HepG2 (cell line): ENCODE measurements around the gene RPL6. TPM values are rescaled to one million over a fixed set of nuclear protein-coding genes. Genes with fewer than 3 reads are reported as not detected.
A peak's percentile ranks its signal among the peaks of the same experiment; 100 is the strongest.

ENCODE experiments used
- CHD4 ChIP-seq: fragments of 200-600 bp; sonication (generic); IDR thresholded peaks from 2 replicates; pipeline ENCODE4 v1.7.0; 2017; ENCODE audit warnings: mild to moderate bottlenecking, low read length, borderline replicate concordance
- EZH2 ChIP-seq: conservative IDR thresholded peaks from 2 replicates; pipeline ENCODE4 v1.6.1; 2012; ENCODE audit warnings: mild to moderate bottlenecking, low read depth, low read length, moderate library complexity
- HMGA1 ChIP-seq: sonication (generic); formaldehyde crosslinking; conservative IDR thresholded peaks from 2 replicates; pipeline ENCODE4 v1.4.0; 2020; ENCODE audit warnings: missing genetic modification reagents
- MIER3 ChIP-seq: IDR thresholded peaks from 2 replicates; pipeline ENCODE4 v1.6.1; 2016; ENCODE audit warnings: missing compliant biosample characterization, borderline replicate concordance
- PAWR ChIP-seq: sonication (generic); formaldehyde crosslinking; IDR thresholded peaks from 2 replicates; pipeline ENCODE4 v1.4.0; 2020; ENCODE audit warnings: missing genetic modification reagents, mild to moderate bottlenecking, borderline replicate concordance
- RARA ChIP-seq: IDR thresholded peaks from 2 replicates; pipeline ENCODE4 v1.6.1; 2016; ENCODE audit warnings: missing genetic modification reagents, missing compliant biosample characterization
- SIX1 ChIP-seq: sonication (generic); formaldehyde crosslinking; IDR thresholded peaks from 2 replicates; pipeline ENCODE4 v1.4.0; 2020; ENCODE audit warnings: missing genetic modification reagents, borderline replicate concordance
- SNRNP70 ChIP-seq: fragments of 200-400 bp; formaldehyde crosslinking; IDR thresholded peaks from 2 replicates; pipeline ENCODE4 v1.6.1; 2017; ENCODE audit warnings: mild to moderate bottlenecking, low read depth, low read length, moderate library complexity
- YY1 ChIP-seq: IDR thresholded peaks from 2 replicates; pipeline ENCODE4 v1.6.1; 2011; ENCODE audit warnings: low read length, low read depth, moderate library complexity, mild to moderate bottlenecking; ENCODE audit not compliant: insufficient read depth, insufficient replicate concordance
- ZFP1 ChIP-seq: IDR thresholded peaks from 2 replicates; pipeline ENCODE4 v1.6.1; 2016
- ZNF101 ChIP-seq: sonication (generic); formaldehyde crosslinking; IDR thresholded peaks from 2 replicates; pipeline ENCODE4 v1.4.0; 2020; ENCODE audit warnings: mild to moderate bottlenecking, low read depth, missing genetic modification reagents, borderline replicate concordance
- ZNF431 ChIP-seq: sonication (generic); formaldehyde crosslinking; IDR thresholded peaks from 2 replicates; pipeline ENCODE4 v1.9.0; 2022; ENCODE audit warnings: missing genetic modification reagents, low read depth, mild to moderate bottlenecking, borderline replicate concordance
- ZSCAN21 ChIP-seq: sonication (generic); formaldehyde crosslinking; IDR thresholded peaks from 2 replicates; pipeline ENCODE4 v1.8.0; 2022; ENCODE audit warnings: mild to moderate bottlenecking, missing genetic modification reagents, moderate library complexity, borderline replicate concordance
- polyA plus RNA-seq, 8 experiments: library from polyadenylated mRNA; depleted of rRNA in 3 of 8; stranded (reverse) in 7 of 8; unstranded in 1 of 8; fragments of >200 nt; fragmentation: Illumina TruSeq in 4 of 8; extraction: Trizol in 4 of 8; gene quantifications; 2 replicates each; pipeline versions ENCODE4 v1.2.1 to v1.2.3, GENCODE V29; 2011 to 2016; ENCODE audit warnings: low read depth in 4 of 8, missing spikeins in 1 of 8, mixed read lengths in 1 of 8; ENCODE audit not compliant: insufficient read depth in 1 of 8
- total RNA-seq, 5 experiments: library from RNA; depleted of rRNA; stranded (reverse); fragments of >200 nt; fragmentation: Illumina TruSeq; extraction: Trizol; gene quantifications; 2 replicates each; pipeline ENCODE4 v1.2.3, GENCODE V29; 2016; ENCODE audit warnings: low read depth in 1 of 5
- TF ChIP-seq, protein P1 (sequence below): sonication (generic); formaldehyde crosslinking; IDR thresholded peaks from 2 replicates; pipeline ENCODE4 v1.5.0; 2020; ENCODE audit warnings: missing genetic modification reagents, mild to moderate bottlenecking, borderline replicate concordance
- TF ChIP-seq, protein P2 (sequence below): sonication (generic); formaldehyde crosslinking; conservative IDR thresholded peaks from 2 replicates; pipeline ENCODE4 v1.8.1; 2023; ENCODE audit warnings: missing genetic modification reagents
- TF ChIP-seq, protein P3 (sequence below): sonication (generic); formaldehyde crosslinking; IDR thresholded peaks from 2 replicates; pipeline ENCODE4 v1.4.0; 2020; ENCODE audit warnings: mild to moderate bottlenecking, missing genetic modification reagents
- TF ChIP-seq, protein P4 (sequence below): sonication (generic); formaldehyde crosslinking; IDR thresholded peaks from 2 replicates; pipeline ENCODE4 v1.4.0; 2020; ENCODE audit warnings: mild to moderate bottlenecking, low read depth, missing genetic modification reagents
- TF ChIP-seq, protein P5 (sequence below): sonication (generic); formaldehyde crosslinking; IDR thresholded peaks from 2 replicates; pipeline ENCODE4 v1.8.0; 2023; ENCODE audit warnings: mild to moderate bottlenecking, missing genetic modification reagents

The RPL6 gene
- total and polyA plus RNA-seq, 2 of the 13 experiments (the other 11 are each of a cell fraction or from before 2014, with no cell fraction given) = 1,551 to 1,719 TPM

DNA sequence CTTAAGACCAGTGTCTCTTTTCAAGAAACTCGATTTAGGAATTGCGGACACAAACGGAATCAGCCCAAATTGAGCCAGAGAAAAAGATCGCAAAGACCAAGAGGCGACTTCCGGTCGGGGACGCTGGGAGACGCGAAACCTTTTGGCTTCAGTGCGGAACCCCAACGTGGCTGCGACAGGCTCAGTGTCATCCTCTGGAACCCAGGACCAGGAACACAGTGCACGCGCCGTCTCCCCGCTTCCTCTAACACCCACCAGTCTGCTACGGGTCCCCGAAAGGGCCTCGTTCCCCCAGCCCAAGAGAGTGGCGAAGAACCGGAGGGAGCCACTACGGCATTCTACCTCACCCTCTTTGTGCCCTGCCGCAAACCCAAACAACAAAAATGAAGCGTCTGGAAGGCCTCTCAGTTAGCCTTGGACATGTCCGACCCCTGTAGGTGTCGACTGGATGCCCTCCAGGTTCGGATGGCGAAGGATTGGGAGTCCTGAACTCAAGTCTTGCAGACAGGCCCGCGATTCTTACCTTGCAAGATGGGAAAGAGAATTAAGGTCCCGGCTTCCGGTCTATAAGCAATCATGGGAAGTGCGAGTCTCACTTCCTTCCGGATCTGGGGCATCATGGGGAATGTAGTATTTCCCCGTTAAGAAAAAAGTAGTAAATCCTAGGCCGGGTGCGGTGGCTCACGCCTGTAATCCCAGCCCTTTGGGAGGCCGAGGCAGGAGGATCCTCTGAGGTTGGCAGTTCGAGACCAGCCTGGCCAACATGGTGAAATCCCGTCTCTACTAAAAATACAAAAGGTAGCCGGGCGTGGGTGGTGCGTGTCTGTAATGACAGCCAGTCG lies at the start of gene RPL6 (continued):
- TF ChIP-seq, protein P1, sequence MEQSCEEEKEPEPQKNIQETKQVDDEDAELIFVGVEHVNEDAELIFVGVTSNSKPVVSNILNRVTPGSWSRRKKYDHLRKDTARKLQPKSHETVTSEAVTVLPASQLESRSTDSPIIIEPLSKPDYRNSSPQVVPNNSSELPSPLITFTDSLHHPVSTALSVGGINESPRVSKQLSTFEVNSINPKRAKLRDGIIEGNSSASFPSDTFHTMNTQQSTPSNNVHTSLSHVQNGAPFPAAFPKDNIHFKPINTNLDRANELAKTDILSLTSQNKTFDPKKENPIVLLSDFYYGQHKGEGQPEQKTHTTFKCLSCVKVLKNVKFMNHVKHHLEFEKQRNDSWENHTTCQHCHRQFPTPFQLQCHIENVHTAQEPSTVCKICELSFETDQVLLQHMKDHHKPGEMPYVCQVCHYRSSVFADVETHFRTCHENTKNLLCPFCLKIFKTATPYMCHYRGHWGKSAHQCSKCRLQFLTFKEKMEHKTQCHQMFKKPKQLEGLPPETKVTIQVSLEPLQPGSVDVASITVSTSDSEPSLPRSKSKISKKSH (CRISPR knock-in tag) = peak; percentile 82
- TF ChIP-seq MIER3 (CRISPR knock-in tag) = peak; percentile 40; the same call in 1 of the 2 replicates
- no peak for TF ChIP-seq EZH2
- 0 out of 2 replicates have a peak, but pooled peaks have one; percentile 19 for TF ChIP-seq ZNF101
- peak; percentile 81; the same call in 1 of the 2 replicates for TF ChIP-seq ZNF431 (CRISPR knock-in tag)
- TF ChIP-seq ZSCAN21 (CRISPR knock-in tag) = no peak
- no peak for TF ChIP-seq HMGA1
- peak; percentile 71 for TF ChIP-seq YY1
- TF ChIP-seq CHD4 = peak; percentile 77; the same call in 1 of the 2 replicates
- TF ChIP-seq, protein P2, sequence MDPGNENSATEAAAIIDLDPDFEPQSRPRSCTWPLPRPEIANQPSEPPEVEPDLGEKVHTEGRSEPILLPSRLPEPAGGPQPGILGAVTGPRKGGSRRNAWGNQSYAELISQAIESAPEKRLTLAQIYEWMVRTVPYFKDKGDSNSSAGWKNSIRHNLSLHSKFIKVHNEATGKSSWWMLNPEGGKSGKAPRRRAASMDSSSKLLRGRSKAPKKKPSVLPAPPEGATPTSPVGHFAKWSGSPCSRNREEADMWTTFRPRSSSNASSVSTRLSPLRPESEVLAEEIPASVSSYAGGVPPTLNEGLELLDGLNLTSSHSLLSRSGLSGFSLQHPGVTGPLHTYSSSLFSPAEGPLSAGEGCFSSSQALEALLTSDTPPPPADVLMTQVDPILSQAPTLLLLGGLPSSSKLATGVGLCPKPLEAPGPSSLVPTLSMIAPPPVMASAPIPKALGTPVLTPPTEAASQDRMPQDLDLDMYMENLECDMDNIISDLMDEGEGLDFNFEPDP (CRISPR knock-in tag) = no peak
- TF ChIP-seq RARA (CRISPR knock-in tag) = no peak
- TF ChIP-seq SNRNP70 = no peak
- TF ChIP-seq, protein P3, sequence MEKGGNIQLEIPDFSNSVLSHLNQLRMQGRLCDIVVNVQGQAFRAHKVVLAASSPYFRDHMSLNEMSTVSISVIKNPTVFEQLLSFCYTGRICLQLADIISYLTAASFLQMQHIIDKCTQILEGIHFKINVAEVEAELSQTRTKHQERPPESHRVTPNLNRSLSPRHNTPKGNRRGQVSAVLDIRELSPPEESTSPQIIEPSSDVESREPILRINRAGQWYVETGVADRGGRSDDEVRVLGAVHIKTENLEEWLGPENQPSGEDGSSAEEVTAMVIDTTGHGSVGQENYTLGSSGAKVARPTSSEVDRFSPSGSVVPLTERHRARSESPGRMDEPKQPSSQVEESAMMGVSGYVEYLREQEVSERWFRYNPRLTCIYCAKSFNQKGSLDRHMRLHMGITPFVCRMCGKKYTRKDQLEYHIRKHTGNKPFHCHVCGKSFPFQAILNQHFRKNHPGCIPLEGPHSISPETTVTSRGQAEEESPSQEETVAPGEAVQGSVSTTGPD (CRISPR knock-in tag) = no peak
- peak; percentile 51; the same call in 1 of the 2 replicates for TF ChIP-seq ZFP1
- TF ChIP-seq, protein P4, sequence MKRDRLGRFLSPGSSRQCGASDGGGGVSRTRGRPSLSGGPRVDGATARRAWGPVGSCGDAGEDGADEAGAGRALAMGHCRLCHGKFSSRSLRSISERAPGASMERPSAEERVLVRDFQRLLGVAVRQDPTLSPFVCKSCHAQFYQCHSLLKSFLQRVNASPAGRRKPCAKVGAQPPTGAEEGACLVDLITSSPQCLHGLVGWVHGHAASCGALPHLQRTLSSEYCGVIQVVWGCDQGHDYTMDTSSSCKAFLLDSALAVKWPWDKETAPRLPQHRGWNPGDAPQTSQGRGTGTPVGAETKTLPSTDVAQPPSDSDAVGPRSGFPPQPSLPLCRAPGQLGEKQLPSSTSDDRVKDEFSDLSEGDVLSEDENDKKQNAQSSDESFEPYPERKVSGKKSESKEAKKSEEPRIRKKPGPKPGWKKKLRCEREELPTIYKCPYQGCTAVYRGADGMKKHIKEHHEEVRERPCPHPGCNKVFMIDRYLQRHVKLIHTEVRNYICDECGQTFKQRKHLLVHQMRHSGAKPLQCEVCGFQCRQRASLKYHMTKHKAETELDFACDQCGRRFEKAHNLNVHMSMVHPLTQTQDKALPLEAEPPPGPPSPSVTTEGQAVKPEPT (CRISPR knock-in tag) = no peak
- 0 out of 2 replicates have a peak, but pooled peaks have one; percentile 12 for TF ChIP-seq SIX1 (CRISPR knock-in tag)
- TF ChIP-seq, protein P5, sequence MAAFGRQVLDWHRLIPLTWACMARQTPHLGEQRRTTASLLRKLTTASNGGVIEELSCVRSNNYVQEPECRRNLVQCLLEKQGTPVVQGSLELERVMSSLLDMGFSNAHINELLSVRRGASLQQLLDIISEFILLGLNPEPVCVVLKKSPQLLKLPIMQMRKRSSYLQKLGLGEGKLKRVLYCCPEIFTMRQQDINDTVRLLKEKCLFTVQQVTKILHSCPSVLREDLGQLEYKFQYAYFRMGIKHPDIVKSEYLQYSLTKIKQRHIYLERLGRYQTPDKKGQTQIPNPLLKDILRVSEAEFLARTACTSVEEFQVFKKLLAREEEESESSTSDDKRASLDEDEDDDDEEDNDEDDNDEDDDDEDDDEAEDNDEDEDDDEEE = no peak
- TF ChIP-seq PAWR (CRISPR knock-in tag) = no peak
